Spleen (tissue), 11 donors: ENCODE measurements around the gene EPB41. TPM values are rescaled to one million over a fixed set of nuclear protein-coding genes. Genes with fewer than 3 reads are reported as not detected.

Experiments used
- DNase-seq: peaks from one replicate; pipeline ENCODE4 v3.0.0-alpha.2; 2020
- H3K27ac ChIP-seq, 8 donors: fragments of 200-600 bp; sonication (generic) in 7 of 8; 1 replicate in 4 of 8; 2 replicates in 4 of 8; pipeline versions ENCODE4 v1.5.0 to v1.8.0; 2016 to 2021; ENCODE audit warnings: inconsistent platforms in 4 of 8, mild to moderate bottlenecking in 4 of 8, moderate library complexity in 1 of 8
- H3K27me3 ChIP-seq, 7 donors: fragments of 200-600 bp; sonication (generic) in 6 of 7; replicated peaks in 1 of 7; 1 replicate in 4 of 7; 2 replicates in 3 of 7; pipeline versions ENCODE4 v1.5.0 to v1.8.0; 2016 to 2021; ENCODE audit warnings: inconsistent platforms in 3 of 7, mild to moderate bottlenecking in 1 of 7
- H3K36me3 ChIP-seq, 6 donors: fragments of 200-600 bp; sonication (generic) in 5 of 6; 1 replicate in 4 of 6; 2 replicates in 2 of 6; pipeline versions ENCODE4 v1.5.0 to v1.8.0; 2016 to 2021; ENCODE audit warnings: inconsistent platforms in 2 of 6
- H3K4me1 ChIP-seq, 6 donors: fragments of 200-600 bp; sonication (generic) in 5 of 6; 1 replicate in 3 of 6; 2 replicates in 3 of 6; pipeline versions ENCODE4 v1.5.0 to v1.8.0; 2016 to 2021; ENCODE audit warnings: inconsistent platforms in 3 of 6
- H3K4me3 ChIP-seq, 8 donors: fragments of 200-600 bp; sonication (generic) in 7 of 8; 1 replicate in 4 of 8; 2 replicates in 4 of 8; pipeline versions ENCODE4 v1.5.0 to v1.8.0; 2016 to 2021; ENCODE audit warnings: inconsistent platforms in 4 of 8, mild to moderate bottlenecking in 4 of 8, moderate library complexity in 2 of 8
- H3K9me3 ChIP-seq, 8 donors: fragments of 200-600 bp; sonication (generic) in 7 of 8; 1 replicate in 4 of 8; 2 replicates in 4 of 8; pipeline versions ENCODE4 v1.5.0 to v1.8.0; 2016 to 2021; ENCODE audit warnings: inconsistent platforms in 4 of 8
- CTCF ChIP-seq, 11 experiments: fragments of 200-600 bp in 7 of 11; fragments of 450-650 bp in 4 of 11; sonication (generic) in 4 of 11; IDR thresholded peaks in 8 of 11; conservative IDR thresholded peaks in 3 of 11; 1 replicate in 7 of 11; 2 replicates in 4 of 11; pipeline versions ENCODE4 v1.4.0 to v1.8.0; 2016 to 2021; ENCODE audit warnings: antibody characterized with exemption in 11 of 11, inconsistent platforms in 4 of 11, mild to moderate bottlenecking in 1 of 11
- POLR2A ChIP-seq, 3 donors: fragments of 450-650 bp; IDR thresholded peaks; one replicate each; pipeline ENCODE4 v1.5.1; 2017; ENCODE audit warnings: antibody characterized with exemption in 3 of 3, mild to moderate bottlenecking in 1 of 3
- POLR2AphosphoS5 ChIP-seq, 3 donors: sonication (generic); formaldehyde crosslinking; IDR thresholded peaks; one replicate each; pipeline ENCODE4 v1.5.1; 2017; ENCODE audit warnings: antibody characterized with exemption in 3 of 3
- WGBS, 5 donors: extraction: QIAGEN DNeasy Blood & Tissue Kit in 3 of 5; methylation state at CpG; one replicate each; pipeline versions ENCODE4 v1.1.5 to v1.1.7; 2013 to 2018; 5-methylcytosine and 5-hydroxymethylcytosine counted together
- intact Hi-C: fragments of 100-400 bp; cut with DNase I; formaldehyde crosslinking; loops from one replicate; pipeline ENCODE4 v1.15.0; 2023; ENCODE audit warnings: low total_unique reads
- polyA plus RNA-seq, 3 donors: library from polyadenylated mRNA; stranded (reverse); fragments of 200-250 nt; gene quantifications; one replicate each; pipeline ENCODE4 v1.2.1, GENCODE V29; 2013
- total RNA-seq, 7 donors: library from RNA; depleted of rRNA in 3 of 7; stranded (reverse); fragments of >200 nt in 3 of 7; fragmentation: NEBNext Ultra II Directional in 4 of 7; extraction: Animal tissue kit (Norgen Biotek cat#: 25700) in 4 of 7; gene quantifications; one replicate each; pipeline versions ENCODE4 v1.1.0 to v1.2.1, GENCODE V29; 2016 to 2021
- donor health status: healthy with polysubstance abuse.
- donor health status: DM: no; HTN: no; CAD: no; lungs with moderate emphysema.
- donor health status: DM: no; HTN: no; CAD: no.
- donor health status: Bipolar disorder and iron deficiency.
- donor health status: healthy.
- donor health status: DM: no; HTN: no; CAD: no.
- donor health status: DM: yes; HTN: yes; CAD: no.

EPB41 gene
- total and polyA plus RNA-seq, 10 donors = 6.3 to 156 (median 58.8) TPM

DNA sequence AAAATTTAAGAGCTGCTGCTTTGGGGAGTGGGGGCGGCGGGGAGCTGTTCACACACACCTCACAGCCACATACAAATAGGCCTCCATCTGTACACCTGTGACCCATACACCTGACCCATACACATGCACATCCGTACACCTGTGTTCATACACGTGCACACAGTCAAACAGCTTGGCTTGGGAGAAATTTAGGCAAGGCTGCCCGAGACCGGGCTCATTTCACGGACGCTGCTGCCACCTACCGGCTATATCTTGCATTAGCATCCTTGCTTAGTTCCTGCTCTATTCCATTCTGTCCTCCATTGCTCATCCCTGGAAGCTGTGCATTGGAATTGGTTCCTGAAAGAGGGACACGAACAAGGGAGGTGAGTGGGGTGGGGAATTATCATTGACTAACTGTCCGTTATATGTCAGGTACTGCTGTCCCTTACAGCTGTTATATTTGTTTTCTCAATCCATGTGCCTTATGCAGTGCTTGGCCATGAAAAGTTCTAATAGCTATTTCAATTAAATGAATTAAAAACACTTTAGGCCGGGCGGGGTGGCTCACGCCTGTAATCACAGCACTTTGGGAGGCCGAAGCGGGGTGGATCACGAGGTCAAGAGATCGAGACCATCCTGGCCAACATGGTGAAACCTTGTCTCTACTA, 37.1 kb upstream of the EPB41 start:
- H3K9me3 ChIP-seq = no peaks in the 10 kb centered on the region
- H3K4me1 ChIP-seq = peaks cover 0 to 14% (median 7%) of the 10 kb centered on the region in 6 donors
- TF ChIP-seq CTCF (IDR thresholded peaks at IDR 0.05 in 8 of 11, conservative IDR thresholded peaks at IDR 0.05 in 3 of 11) (peak; percentile 87 to 97 (median 94)), POLR2AphosphoS5 (IDR thresholded peaks at IDR 0.05) (peak in 1 of 3 donors; percentile 21), POLR2A (IDR thresholded peaks at IDR 0.05) (no peak)
- H3K27me3 ChIP-seq = no peaks in the 10 kb centered on the region
- peak; percentile 91 for DNase-seq
- no peaks in the 10 kb centered on the region for H3K36me3 ChIP-seq
- 25 to 26% (median 26%) methylated on average over 18 of the region's 18 CpGs for WGBS, 5 donors
- intact Hi-C loops = loop anchor here (5.0 to 10.0 kb wide), 2 partner anchors 90 to 362 kb away; no protein-coding TSS in a partner anchor
- no peak overlapping the region for H3K4me3 ChIP-seq
- no peak overlapping the region for H3K27ac ChIP-seq

DNA sequence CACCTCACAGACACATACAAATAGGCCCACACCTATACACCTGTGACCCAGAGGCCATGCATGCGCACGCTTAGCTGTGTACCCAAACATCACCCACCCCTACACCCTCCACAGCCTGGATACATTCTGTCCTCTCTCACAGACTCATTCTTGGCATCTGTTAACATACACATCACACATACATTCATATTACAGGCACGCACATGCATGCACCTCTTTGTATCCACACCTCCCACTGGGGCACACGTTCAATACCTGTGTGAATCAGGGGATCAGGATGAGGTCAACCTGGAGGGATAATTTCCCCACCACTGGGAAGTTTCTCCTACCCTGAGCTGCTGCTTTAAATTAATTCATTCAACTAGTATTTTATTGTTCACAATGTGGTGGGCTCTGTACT, 35.6 kb upstream of the EPB41 start:
- intact Hi-C loops = loop anchor here (5.0 to 10.0 kb wide), 2 partner anchors 91 to 364 kb away; no protein-coding TSS in a partner anchor
- no peak for TF ChIP-seq POLR2AphosphoS5 (IDR thresholded peaks at IDR 0.05)
- no peak for TF ChIP-seq POLR2A (IDR thresholded peaks at IDR 0.05)
- 85 to 92% (median 91%) methylated on average over 4 of the region's 4 CpGs for WGBS, 5 donors

DNA sequence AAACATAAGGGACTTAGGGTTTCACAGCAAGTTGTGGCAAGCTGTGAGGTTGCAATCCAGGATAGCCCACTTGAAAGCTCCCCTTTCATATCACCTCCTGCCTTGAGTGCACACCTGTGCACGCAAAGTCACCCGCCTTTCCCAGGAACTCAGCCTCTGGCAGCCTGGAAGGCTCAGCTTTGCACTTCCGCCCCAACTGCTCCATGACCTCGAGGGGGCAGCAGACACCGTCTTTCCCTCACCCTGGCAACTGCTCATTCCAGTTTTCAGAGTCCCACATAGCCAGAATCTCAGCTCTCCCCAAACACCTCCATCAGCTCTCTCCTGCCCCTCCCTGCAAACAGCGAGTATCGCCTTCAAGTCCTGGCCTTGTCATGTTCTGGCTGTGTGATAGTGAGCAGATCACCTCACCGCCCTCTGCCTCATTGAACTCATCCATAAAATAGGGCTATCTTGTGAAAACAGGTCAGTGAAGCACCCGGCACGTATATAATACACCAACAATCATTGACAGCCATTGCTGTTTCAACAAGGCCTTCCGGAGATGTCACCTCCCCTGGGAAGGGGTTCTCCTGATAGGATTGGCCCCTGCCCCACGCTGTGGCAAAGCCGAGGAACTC, 32.2 kb upstream of the EPB41 start:
- DNase-seq = peak; percentile 92
- H3K4me1 ChIP-seq = peaks cover 17 to 53% (median 38%) of the 10 kb centered on the region in 6 donors
- peak; percentile 82 to 97 (median 91) for TF ChIP-seq CTCF (IDR thresholded peaks at IDR 0.05 in 8 of 11, conservative IDR thresholded peaks at IDR 0.05 in 3 of 11)
- TF ChIP-seq POLR2A (IDR thresholded peaks at IDR 0.05) = no peak
- TF ChIP-seq POLR2AphosphoS5 (IDR thresholded peaks at IDR 0.05) = peak in 2 of 3 donors; percentile 59 to 60
- no peak overlapping the region for H3K4me3 ChIP-seq
- WGBS, 5 donors = 34 to 44% (median 40%) methylated on average over 13 of the region's 13 CpGs
- no peaks in the 10 kb centered on the region for H3K36me3 ChIP-seq
- no peaks in the 10 kb centered on the region for H3K27me3 ChIP-seq
- intact Hi-C loops = loop anchor here (2.0 kb wide), 2 partner anchors 153 to 321 kb away; no protein-coding TSS in a partner anchor
- H3K9me3 ChIP-seq = no peaks in the 10 kb centered on the region
- H3K27ac ChIP-seq = no peak overlapping the region

More for the DNA sequence above, 35.6 kb upstream of the EPB41 start:
- Histone ChIP-seq H3K27ac (no peak overlapping the region), H3K4me1 (peaks cover 0 to 23% (median 12%) of the 10 kb centered on the region in 6 donors), H3K9me3 (no peaks in the 10 kb centered on the region), H3K36me3 (no peaks in the 10 kb centered on the region), H3K27me3 (no peaks in the 10 kb centered on the region), H3K4me3 (no peak overlapping the region)
- DNase-seq = no peak

DNA sequence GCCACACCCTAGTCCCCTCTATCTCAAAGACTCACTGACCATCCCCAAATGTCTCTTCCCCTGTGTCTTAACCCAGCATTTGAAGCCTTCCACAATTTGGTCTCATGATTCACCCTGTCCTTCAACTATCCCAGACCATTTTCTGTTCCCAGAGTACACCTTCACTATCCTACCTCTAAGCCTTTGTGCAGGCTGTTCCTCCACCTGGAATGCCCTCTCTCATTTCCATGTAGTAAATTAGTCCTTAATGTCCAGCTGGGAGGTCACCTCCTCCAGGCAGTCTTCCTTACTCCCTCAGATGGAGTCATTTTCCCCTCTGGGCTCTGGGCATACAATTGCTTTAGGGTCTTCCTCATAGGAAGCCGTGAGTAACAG, 31.1 kb upstream of the EPB41 start:
- no peak overlapping the region for H3K4me3 ChIP-seq
- no peaks in the 10 kb centered on the region for H3K27me3 ChIP-seq
- no peaks in the 10 kb centered on the region for H3K9me3 ChIP-seq
- no peaks in the 10 kb centered on the region for H3K36me3 ChIP-seq
- DNase-seq = no peak
- H3K4me1 ChIP-seq = peaks cover 18 to 57% (median 43%) of the 10 kb centered on the region in 6 donors
- intact Hi-C loops = loop anchor here (2.0 kb wide), 2 partner anchors 152 to 320 kb away; no protein-coding TSS in a partner anchor
- 82 to 96% (median 94%) methylated on average over 1 of the region's 1 CpG for WGBS, 5 donors
- H3K27ac ChIP-seq = peak overlapping the region in 1 of 8 donors; percentile 92
- TF ChIP-seq POLR2AphosphoS5 (IDR thresholded peaks at IDR 0.05) = no peak
- TF ChIP-seq CTCF (IDR thresholded peaks at IDR 0.05 in 8 of 11, conservative IDR thresholded peaks at IDR 0.05 in 3 of 11) = no peak
- no peak for TF ChIP-seq POLR2A (IDR thresholded peaks at IDR 0.05)
